Measurements from ENCODE around the gene PPM1M.

Gene PPM1M

GRCh38 chr3:52231502-52232278, 13.9 kb upstream of the PPM1M start:
- peak; percentile 2 for DNase-seq

GRCh38 chr3:52232279-52233107, 13.1 kb upstream of the PPM1M start:
- DNase-seq: no peak

GRCh38 chr3:52233108-52233591, 12.4 kb upstream of the PPM1M start:
- no peak for DNase-seq

- DNase-seq: no peak
Observed at GRCh38 chr3:52233968-52234367, 11.6 kb upstream of the PPM1M start.

- DNase-seq: no peak
Observed at GRCh38 chr3:52234516-52235447, 10.8 kb upstream of the PPM1M start.

- DNase-seq: no peak
Observed at GRCh38 chr3:52236424-52236886, 9.1 kb upstream of the PPM1M start.

- DNase-seq: no peak
Observed at GRCh38 chr3:52237006-52237656, 8.4 kb upstream of the PPM1M start.

- DNase-seq: no peak
Observed at GRCh38 chr3:52237657-52238172, 7.8 kb upstream of the PPM1M start.

GRCh38 chr3:52238193-52238760, 7.3 kb upstream of the PPM1M start:
- DNase-seq: no peak

- DNase-seq: no peak
Observed at GRCh38 chr3:52238761-52239701, 6.5 kb upstream of the PPM1M start, which contains the start of gene TWF2. Gene TWF2 (minus strand): TSS chr3:52239158. CDS start chr3:52239016, 142 bp downstream.

GRCh38 chr3:52240059-52240885, 5.3 kb upstream of the PPM1M start:
- peak; percentile 7 for DNase-seq

- no peak for DNase-seq
Observed at GRCh38 chr3:52240886-52241370, 4.6 kb upstream of the PPM1M start.

GRCh38 chr3:52242039-52242438, 3.5 kb upstream of the PPM1M start:
- DNase-seq: no peak

- DNase-seq: no peak
Observed at GRCh38 chr3:52243791-52244628, 1.5 kb upstream of the PPM1M start.

- DNase-seq: no peak
Observed at GRCh38 chr3:52246264-52246620, 683 bp downstream of the PPM1M start.

GRCh38 chr3:52246728-52247408, 1.3 kb downstream of the PPM1M start:
- DNase-seq: no peak

GRCh38 chr3:52247409-52248164, 2.0 kb downstream of the PPM1M start:
- DNase-seq: no peak

Measured in NCI-H1436 treated with DMSO at 0.1 percent for 48 hours (cell line).